ELF-1 (cell line): ENCODE data around the gene ZNF619.

Experiments
- DNase-seq: peaks from one replicate; pipeline ENCODE4 v3.0.0-alpha.2; 2016; ENCODE audit warnings: low read depth, low spot score

Gene ZNF619

DNA sequence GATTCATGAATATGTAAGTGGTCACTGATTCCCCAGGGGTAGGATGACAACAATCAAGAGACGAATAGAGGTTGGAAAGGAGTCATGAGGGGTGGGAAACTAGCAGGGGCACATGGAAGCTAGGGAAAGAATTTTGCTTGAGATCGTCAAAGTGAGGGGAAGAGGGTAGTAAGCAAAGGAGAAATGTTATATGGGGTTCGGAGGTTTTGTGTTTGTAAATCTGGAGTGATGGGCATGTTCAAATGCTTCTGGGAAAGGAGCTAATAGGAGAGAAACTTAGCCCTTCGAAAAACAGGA lies 11.9 kb upstream of the ZNF619 start:
- no peak for DNase-seq

DNA sequence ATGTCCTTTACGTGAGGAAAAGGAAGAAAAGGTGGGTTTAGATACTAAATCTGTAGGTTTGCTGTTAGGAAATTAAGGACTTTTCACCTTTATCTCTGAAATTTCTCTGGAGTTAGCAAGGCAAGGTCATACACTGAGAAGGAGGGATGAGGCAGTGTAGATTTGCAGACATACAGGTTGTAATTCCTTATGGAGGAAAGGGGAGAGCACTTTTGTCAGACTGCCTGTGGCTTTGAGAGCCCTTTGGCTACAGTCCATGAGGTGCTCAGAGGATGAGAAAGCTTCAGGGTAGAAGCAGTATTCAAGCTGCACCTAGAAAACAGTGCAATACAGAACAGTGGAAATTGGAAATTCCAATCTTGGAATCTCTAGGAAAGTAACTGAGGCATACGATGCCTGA lies 11.5 kb upstream of the ZNF619 start:
- no peak for DNase-seq

DNA sequence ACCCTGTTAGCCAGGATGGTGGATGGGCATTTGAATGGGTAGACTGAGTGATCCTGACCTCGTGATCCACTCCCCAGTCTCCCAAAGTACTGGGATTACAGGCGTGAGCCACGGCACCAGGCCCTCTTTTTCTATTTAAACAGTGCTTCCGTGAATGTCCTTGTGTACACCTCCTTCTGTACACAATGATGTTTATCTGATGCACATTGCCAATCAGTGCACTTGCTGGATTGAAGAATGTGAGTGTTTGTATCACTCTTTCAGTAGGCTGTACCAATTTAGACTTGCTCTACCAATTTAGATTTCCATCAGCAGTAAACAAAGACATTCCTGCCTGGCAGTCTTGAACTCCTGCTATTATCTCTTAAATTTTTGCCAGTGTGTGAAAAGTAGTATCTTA lies 8.9 kb upstream of the ZNF619 start:
- DNase-seq, result no peak

DNA sequence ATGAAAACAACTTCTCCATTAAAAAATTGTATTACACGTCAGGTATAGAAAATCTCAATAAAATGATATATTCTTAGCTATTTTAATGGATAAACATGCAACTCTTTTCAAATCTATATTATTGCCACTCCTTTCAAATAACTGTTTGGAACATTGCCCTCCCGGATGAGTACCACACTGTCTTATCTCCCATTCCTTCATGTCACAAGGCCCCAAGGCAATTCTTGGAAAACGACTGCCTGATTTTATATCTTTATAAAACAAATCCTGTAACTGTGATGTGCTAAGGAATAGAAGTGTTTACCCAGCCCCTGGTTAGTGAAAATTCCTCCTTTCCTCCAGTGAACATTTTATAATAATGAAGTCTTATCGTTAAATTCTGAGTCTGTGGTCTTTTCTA lies 6.2 kb upstream of the ZNF619 start:
- DNase-seq, result no peak

DNA sequence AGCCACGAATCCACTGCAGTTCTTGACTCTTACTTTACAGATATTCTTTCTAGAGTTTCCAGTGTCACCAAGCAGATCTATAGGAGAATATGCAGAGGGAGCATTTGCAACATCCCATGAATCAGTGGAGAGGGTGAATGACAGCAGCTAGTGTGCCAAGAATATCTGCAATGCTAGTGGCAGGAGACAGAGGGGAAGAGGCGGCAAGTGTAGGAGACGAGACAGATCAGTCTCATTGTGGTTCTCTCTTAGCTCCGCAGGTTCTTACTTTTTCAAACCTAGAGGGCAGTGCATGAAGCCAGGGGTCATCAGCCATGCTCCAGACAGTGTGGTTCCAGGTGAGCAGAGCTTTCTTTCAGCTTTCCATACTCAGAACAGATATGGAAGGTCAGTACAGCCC lies 744 bp downstream of the ZNF619 start:
- no peak for DNase-seq

DNA sequence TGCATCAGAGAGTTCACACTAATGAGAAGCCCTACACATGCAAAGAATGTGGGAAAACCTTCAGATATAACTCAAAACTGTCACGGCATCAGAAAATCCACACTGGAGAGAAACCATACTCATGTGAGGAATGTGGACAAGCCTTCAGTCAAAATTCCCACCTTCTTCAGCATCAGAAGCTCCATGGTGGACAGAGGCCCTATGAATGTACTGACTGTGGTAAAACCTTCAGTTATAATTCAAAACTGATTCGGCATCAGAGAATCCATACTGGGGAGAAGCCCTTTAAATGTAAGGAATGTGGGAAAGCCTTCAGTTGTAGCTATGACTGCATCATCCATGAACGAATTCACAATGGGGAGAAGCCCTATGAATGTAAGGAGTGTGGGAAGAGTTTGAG lies 10.2 kb downstream of the ZNF619 start:
- DNase-seq, result no peak

DNA sequence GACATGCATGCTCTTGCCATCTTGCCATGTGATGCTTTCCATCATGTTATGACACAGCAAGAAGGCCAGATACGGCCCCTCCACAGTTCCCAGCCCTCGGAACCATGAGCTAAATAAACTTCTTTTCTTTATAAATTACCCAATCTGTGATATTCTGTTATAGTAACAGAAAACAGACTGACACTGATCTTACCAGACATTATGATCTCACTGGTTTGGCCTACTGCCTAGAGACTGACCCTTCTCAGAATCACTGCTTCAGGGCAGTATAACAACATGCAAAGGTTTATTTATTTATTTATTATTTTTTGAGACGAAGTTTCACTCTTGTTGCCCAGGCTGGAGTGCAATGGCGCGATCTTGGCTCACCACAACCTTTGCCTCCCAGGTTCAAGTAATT lies 14.0 kb downstream of the ZNF619 start:
- no peak for DNase-seq

DNA sequence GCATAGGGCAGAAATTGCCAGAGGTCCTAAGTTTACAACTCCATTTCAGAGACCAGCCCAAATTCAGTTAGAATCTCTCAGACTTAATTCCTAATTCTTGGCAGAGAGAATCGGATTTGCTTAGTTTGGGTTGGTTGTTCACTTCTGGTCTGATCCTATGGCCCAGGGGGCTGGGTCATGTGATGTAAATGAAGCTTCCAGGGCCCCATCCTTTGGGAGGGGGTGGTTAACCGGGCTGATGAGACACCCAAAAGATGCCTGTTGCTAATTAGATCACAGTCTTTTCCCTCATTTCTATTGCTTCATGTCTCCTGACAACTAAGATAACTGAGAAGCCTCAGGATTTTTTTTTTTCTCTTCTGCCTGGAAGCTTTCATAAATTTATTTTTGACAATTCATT lies 17.8 kb downstream of the ZNF619 start:
- no peak for DNase-seq

DNA sequence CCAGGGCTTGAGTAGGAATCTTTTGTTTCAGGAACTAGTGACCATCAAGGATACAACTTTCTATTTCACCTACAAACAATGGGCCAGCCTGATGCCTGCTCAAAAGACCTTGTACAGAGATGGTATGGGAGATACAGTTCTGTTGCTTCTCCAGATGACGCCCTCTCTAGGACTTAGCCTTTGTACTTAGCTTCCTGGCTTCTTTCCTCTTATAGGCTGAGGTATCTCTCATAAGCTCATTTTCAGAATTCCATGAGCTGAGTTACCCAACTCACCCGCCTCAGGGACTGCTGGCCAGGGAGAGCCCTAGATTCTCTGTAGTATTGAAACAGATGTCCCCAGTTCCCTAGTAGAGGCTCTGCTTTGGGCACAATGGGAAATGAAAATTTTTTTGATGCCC lies 20.4 kb downstream of the ZNF619 start:
- DNase-seq, result no peak

DNA sequence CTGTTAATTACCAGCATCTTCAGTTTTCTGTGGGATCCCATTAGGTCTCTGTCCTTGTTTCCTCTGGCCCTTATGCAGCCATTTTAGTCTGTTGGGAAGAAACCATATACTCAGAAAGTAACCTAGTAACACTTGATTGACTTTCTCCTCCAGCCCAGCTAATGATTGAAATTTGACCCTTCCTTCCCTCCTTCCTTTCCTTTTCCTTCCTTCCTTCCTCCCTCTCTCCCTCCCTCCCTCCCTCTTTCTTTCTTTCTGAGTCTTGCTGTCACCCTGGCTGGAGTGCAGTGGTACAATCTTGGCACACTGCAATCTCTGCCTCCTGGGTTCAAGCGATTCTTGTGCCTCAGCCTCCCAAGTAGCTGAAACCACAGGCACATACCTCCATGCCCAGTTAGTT lies 23.0 kb downstream of the ZNF619 start:
- no peak for DNase-seq

DNA sequence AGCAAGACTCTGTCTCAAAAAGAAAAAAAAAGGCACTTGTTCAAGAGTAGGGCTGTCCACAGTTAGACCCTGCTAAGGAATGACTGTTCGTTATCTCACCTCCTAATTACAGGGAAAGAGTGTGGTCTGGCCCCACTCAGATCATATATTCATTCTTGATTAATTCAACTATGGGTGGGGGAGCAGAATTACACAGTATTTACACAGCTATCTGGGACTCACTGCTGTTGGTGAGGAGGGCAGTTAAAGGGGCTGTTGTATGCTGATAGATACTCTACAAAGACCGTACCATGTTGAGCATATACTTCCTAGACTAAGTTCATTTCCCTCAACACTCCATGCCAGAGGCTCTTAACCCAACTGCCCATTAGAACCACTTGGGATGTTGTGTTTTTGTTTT lies 25.1 kb downstream of the ZNF619 start:
- DNase-seq, result no peak

DNA sequence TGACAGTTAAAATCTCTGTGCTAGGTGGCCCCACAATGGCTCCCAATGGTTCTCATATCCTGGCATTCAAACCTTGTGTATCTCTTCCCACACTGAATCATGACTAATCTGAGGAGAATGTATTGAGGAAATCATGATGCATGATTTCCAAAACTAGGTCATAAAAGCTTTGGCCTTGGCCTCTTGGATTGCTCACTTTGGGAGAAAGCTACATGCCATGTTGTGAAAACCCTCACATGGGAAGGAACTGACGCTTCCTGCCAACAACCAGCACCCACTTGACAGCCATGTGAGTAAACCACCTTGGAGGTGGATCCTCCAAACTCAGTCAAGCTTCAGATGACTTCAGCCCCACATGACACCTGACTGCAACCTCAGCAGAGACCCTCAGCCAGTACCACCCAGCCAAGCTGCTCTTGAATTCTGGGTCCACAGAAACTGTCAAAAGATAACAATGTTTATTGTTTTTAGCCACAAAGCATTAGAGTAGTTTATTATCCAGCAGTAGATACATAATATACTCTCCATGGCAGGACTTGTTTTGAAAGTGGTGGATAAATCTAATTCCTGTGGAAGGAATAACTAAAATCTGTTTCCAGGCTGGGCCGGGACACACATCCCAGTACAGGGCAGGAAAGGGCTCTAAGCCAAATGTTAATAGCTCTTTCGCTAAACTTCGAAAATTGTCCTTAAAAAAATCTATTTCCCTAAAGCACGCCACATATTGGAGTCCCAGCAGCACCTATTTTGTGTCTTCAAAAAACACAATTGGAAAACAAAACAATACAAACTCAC lies 27.9 kb downstream of the ZNF619 start:
- no peak for DNase-seq

DNA sequence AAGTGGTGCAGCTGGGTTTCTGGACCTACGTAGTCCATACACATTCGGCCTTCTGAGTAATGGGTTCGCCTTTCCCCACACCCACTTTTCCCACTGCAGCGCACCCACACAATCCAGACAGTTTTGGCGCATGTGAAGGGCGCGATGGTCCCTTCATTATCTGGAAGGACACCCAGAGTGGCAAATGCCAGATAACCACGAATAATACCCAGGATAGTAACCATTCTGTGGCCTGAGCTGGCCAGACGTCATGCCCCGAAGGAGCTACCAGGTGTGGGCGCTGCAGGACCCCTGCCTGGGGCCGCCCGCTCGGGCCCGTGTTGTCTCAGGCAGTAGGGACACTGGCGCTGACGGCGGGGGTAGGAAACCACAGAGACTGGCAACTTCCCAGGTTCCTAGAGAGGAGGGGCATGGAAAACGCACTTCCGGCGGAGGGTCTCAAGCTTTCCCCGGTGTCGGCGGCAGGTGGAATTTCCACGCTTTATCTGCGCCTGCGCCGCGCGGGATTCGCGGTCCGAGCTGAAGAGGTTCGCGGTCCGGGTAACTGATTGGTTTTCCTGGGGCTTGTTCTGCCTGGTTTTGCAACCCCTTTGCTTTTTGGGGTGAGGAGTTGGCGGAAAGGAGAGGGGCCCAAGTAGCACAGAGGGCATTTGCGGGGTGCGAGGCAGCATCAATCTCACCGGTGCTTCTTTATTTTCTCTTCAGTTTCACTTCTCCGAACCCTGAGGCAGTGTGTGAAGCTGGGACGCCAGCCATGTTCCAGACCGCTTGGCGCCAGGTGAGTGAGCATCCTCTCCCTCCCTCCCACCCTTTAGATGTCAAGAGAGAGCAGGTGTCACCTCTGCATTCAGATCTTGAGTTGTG lies 28.9 kb downstream of the ZNF619 start, which contains the start of gene ZNF620:
TSS of gene ZNF620 (plus strand) at position 441 of the 864 bp plus-strand sequence. CDS start at position 755, 314 bp downstream.
- peak; percentile 94 for DNase-seq

DNA sequence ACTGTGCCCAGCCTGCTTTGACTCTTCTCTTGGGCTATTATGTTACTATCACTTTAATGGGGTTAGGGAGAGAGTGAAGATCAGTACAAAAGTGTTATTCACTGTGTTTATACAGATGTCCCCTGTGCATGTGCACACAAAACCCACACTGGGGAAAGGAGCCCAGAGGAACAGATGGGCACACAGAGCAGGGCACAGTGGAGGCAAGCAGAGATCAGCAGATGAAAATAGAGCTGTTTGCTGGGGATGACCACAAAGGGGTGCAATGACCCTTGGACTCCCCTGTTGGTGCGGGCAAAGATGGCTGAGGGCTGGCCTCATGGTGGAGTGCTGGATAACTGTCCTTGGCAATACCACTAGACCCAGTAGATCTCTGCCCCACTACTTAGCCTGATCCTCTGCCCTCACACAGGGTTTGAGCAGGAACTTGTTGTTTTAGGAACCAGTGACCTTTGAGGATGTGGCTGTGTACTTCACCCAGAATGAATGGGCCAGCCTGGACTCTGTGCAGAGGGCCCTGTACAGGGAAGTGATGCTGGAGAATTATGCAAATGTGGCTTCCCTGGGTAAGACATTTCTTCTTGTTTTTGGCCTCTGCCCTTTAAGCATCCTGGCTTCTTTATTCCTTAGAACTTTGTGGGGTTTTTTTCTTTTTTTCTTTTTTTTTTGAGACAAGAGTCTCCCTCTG lies 34.3 kb downstream of the ZNF619 start:
- no peak for DNase-seq

DNA sequence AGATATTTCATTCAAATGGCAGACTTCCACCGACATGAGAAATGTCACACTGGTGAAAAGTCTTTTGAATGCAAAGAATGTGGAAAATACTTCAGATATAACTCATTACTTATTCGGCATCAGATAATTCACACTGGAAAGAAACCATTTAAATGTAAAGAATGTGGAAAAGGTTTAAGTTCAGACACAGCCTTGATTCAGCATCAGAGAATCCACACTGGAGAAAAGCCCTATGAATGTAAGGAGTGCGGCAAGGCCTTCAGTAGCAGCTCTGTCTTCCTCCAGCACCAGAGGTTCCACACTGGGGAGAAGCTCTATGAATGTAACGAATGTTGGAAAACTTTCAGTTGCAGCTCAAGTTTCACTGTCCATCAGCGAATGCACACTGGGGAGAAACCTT lies 39.3 kb downstream of the ZNF619 start:
- no peak for DNase-seq

DNA sequence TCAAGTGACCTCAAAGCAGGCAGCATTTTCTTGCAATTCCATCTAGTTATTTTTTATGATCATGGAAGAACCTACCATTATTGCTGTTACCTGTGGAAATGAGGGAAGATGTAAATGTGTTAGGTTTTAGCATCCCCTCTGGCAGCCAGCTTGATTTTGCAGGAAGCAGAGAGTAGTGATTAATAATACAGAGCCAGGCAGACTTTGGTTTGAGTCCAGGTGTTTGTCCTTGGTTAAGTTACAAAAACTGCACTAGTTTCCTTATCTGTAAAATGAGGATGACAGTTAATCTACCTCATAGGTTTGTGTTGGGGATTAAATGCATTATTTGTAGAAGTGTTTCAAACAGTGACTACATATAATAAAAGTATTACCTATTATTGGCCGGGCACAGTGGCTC lies 41.1 kb downstream of the ZNF619 start:
- DNase-seq, result no peak

DNA sequence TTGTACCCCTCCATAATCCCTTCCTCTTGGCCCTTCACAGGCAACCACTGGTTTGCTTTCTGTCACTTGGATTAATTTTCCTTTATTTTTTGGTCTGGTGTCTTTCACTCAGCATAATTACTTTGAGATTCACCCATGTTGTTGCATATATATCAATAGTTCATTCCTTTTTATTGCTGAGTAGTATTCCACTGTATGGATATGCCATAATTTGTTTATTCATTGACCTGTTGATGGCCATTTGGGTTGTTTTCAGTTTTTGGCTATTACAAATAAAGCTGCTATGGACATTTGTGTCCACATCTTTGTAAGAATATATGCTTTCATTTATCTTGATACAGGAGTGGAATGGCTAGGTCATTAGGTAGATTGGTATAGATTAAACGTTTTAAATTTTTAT lies 41.9 kb downstream of the ZNF619 start:
- no peak for DNase-seq

DNA sequence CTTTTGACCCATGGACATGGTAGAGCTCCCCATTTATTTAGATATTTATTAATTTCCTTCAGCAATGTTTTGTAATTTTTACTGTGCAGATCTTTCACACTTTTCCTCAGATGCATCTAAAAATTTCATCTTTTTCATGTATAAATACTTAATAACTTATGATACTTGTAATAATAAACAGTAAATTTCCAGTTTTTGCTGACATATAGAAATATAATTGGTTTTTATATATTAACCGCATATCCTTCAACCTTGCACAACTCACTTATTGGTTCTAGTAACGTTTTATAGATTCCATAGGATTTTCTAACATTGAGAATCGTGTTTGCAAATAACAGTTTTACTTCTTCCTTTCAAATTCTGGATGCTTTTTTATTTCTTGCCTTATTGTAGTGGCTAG lies 44.3 kb downstream of the ZNF619 start:
- DNase-seq, result no peak

DNA sequence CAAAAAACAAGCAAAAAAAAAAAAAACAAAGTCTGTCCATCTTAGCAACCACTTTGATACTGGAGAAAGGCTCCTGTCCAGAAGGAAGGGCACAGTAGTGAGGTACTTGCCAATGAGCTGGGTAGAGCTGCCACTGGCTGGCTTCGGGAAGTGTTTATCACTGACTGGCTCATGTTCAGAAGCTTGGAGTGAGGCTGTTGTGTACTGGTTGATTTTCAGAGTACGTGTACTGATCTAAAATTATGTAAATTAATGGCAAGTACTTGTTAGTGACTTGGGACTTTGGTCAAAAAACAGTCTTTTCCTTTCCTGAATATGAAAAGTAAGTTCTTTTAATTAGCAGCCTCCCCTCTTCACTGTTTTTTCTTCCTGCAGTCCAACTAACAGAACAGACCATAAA lies 46.9 kb downstream of the ZNF619 start:
- DNase-seq, result peak; percentile 6

DNA sequence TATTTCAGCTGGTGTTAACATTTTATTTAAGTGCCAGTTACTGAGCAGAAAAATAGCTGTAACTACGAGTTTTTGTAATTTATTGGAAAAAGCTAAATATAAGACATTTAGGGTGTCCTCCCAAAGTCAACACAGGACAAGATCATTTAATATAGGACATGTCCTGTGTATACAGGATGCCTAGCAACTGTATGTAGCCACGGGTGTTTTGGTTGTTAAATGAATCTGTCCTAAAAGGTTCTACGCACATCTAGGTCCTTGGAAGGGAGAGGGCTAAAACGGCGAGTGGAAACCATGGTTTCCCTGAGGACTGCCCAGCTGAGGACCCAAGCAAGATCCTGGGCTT lies 47.3 kb downstream of the ZNF619 start:
- no peak for DNase-seq

DNA sequence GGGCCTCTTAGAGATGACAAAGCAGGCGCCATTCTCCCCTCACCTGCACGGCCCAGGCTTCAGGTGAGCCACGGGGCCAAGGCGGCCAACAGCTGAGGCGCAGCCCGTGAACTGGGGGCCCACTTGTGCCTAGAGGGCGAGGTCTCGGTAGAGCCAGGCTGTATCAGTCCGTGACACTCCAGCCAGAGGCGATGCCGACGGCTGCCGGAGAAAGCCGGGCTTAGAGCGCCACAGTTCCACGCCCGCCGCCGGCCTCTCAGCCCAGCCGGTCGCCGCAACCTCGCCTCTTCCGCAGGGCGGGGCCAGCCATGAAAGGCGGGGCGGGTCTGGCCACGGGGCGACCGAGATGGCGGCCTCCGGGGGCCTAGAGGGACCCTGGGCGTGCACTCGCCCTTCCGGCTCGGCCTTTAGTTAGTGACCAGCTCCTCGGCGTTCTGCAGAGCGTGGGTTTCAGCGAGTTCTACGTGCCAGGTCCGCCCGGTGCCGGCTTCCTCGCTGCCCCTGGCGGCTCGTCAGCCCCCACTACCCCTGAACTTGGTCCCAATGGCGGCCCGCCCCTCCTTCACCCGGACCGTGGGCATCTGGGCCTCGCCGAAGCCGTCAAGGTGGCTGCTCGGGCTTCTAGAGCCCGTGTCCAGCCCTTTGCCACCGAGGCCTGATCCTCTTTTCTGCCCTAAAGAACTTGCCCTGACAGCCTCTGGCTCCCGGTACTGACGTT lies 47.8 kb downstream of the ZNF619 start, which contains the start of gene ZNF621:
TSS of gene ZNF621 (plus strand) at position 393 of the 718 bp plus-strand sequence. CDS start 881 bp downstream, outside the sequence.
- DNase-seq, result peak; percentile 91

DNA sequence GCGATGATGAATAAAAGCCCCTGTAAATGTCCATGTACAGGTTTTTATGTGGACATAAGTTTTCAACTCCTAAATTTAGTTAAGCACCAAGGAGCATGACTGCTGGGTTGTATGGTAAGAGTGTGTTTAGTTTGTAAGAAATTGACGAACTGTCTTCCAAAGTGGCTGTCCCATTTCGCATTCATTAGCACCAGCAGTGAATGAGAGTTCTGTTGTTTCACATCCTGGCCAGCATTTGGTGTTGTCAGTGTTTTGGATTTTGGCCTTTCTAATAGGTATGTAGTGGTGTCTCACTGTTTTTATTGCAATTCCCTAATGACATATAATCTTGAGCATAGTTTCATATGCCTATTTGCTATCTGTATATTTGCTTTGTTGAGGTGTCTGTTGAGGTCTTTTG lies 51.5 kb downstream of the ZNF619 start:
- no peak for DNase-seq
